Kasumi-1 (cell line): ENCODE measurements around the gene FHIT.
"Not testable (repeated sequence)": the region's sequence is repeated elsewhere in the genome, so short reads cannot be mapped to it uniquely, and the experiment has no call there.

ENCODE experiments used
- DNase-seq, 2 experiments: peaks; one replicate each; lab custom pipeline; 2025; lab: John Stamatoyannopoulos, UW

Gene FHIT

GRCh38 chr3:60989626-60990441, 261.4 kb downstream of the FHIT start:
- no peak for DNase-seq

- DNase-seq: not testable (repeated sequence)
These were observed 264.1 kb downstream of the FHIT start for GRCh38 chr3:60987191-60987590.

- no peak for DNase-seq
These were observed 264.7 kb downstream of the FHIT start for GRCh38 chr3:60986552-60986951.

- DNase-seq: no peak
These were observed 267.3 kb downstream of the FHIT start for GRCh38 chr3:60983906-60984305.

DNA sequence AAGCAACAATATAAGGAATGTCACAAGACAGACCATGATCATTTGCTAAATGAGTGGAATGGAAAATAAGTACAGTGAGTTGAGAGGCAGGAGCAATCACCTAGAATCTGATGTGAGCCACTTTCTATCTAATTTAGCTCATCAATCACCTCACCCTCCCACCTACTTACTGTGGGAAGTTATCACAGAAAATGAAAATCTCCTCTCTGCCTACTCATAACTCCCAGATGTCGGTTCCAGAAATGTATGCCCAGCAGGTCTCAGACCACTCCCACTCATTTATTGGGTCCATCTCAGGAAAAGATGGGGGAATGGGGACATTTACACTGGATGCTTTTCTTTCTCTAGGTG, 270.9 kb downstream of the FHIT start:
- no peak for DNase-seq

GRCh38 chr3:60979461-60980341, 271.6 kb downstream of the FHIT start:
- no peak for DNase-seq

DNA sequence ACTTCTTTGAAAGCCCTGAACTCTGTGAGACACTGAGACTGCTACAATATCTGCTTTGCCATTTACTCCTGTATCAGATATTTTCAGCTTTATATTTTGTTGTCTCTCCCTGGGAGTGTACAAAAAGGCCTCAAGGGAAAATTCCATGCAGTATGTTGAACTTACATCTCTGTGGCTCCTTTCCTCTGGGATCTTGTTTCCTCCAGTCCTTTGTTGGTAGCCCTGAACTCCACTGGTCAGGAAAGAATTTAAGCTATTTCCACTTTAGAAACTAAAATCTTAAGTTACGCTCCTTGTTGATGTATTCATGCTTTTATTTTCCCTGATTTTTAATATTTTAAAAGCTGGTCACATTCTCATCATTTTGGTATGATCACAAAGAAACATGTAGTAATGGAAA, 277.9 kb downstream of the FHIT start:
- DNase-seq: no peak

DNA sequence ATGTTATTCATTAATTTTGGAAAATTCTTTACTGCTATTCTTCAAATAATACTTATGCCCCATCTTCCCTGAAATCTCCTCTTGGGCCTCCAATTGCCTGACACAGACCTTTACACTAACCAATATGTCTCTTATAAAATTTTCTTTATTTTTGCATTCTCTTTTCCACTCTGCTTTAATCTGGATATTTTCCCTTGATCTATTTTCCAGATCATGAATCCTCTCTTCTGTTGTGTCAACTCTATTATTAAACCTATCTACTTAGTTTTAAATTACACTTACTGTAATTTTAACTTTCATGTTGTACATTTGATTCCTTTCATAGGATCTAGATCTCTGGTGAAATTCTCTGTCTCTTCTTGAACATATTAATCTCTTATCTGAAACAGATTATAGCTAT, 278.7 kb downstream of the FHIT start:
- DNase-seq: no peak

GRCh38 chr3:60970850-60971249, 280.4 kb downstream of the FHIT start:
- DNase-seq: no peak

DNA sequence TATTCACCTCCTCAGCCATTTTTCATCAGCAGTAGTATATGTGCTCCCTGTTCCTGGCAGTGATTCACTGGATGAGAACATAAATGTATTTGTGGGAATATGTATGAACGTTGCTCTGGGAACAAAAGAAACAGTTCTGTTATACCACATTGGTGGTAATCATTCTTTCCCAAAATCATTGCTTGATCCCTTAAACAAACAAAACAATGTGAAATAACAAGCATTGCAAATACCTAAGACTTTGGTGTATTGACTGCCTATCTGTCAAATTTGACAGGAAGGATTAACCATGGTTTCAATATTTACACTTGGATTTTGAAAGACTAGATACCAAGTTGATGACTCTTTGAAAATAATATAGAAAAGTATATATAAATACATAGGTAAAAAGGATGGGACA, 284.1 kb downstream of the FHIT start:
- DNase-seq: no peak

GRCh38 chr3:60957541-60957940, 293.7 kb downstream of the FHIT start:
- DNase-seq: peak; percentile 10 to 29

DNA sequence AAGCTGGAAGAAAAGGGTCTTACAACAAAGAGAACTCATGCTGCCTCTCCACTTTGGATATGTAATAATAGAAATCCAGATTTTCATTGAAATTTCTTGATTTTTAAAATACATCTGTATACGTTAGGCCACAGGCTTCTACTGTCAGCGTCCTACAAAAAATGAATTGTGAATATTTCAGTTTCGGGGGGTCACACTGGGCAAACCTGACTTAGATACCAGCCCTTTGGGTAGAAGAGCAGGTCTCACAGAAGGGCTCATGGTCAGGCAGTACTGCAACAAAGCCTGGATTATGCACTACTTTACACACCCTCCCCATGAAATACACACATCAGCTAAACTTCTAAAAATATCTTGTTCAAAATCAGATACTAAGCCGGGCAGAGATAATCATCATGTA, 294.5 kb downstream of the FHIT start:
- DNase-seq: no peak

DNA sequence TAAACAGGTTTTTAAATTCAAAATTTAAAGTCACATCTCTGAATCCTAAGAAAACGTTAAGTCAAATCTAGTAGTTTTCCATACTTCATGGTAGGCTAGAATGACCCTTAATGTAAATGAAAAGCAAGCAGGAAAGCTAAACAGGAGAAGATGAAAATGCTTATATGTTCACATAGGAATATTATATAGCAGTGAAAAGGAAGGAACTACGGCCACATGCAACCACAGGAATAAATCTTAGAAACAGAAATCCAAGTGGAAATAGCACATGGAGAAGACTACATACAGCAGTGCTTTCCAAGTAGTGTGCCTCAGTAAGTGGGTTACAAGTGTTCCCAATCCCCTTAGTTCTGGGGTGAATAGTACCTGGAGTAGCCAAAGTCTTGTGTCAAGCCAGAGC, 296.2 kb downstream of the FHIT start:
- no peak for DNase-seq

- no peak for DNase-seq
These were observed 297.2 kb downstream of the FHIT start for GRCh38 chr3:60954048-60954447.

DNA sequence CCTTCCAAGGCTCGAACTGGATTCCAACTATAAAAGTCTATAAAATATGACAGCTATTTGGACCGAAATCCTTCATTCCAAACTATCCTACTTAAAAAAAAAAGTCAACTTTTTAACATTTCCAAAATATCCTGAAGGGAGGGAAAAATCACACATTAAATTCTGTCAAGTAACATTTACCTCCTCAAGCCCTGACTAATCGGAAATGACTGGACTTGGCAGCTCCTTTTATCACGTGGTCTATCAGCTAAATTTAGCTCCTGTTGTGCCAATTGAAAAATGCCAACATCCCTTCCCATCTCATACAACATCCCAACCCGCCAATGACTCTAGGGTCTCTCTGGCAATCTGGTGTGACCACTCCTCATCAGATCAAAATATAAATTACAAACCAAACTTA, 297.9 kb downstream of the FHIT start:
- no peak for DNase-seq

DNA sequence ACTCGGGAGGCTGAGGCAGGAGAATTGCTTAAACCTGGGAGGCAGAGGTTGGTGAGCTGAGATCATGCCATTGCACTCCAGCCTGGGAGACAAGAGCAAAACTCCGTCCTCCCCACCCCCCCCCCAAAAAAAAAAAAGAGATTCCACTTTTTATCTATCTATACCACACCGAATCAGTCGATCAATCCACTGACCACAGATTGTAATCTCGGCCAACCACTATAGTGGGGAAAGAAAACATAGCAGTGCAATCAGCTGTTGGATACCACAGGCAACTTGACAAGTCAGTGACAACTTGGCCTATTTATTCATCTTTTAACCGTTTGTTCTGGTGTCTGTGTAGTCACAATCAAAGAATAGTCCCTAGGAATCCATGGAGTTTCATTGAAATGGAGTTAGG, 299.2 kb downstream of the FHIT start:
- no peak for DNase-seq

- DNase-seq: no peak
These were observed 302.1 kb downstream of the FHIT start for GRCh38 chr3:60949146-60949545.

- peak; percentile 28 to 67 for DNase-seq
These were observed 302.8 kb downstream of the FHIT start for GRCh38 chr3:60948488-60948887.

DNA sequence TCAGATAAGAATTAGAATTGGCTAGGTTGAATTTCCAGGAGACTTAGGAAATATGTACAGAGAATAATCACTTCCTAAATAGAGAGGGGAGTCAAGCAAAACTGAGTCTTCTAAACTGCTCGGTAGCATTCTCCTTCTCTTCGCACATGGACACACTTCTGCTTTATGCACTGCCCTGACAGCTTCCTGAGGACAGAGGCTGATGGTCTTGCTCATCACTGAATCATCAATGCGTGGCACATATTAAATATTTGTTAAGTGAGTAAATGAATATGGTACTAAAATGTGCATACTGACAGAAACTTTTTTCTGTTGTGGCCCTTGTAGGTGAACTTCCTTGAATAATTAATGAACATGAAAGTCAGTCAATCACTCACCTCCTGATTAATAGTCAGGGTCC, 315.5 kb downstream of the FHIT start:
- peak; percentile 21 to 47 for DNase-seq

DNA sequence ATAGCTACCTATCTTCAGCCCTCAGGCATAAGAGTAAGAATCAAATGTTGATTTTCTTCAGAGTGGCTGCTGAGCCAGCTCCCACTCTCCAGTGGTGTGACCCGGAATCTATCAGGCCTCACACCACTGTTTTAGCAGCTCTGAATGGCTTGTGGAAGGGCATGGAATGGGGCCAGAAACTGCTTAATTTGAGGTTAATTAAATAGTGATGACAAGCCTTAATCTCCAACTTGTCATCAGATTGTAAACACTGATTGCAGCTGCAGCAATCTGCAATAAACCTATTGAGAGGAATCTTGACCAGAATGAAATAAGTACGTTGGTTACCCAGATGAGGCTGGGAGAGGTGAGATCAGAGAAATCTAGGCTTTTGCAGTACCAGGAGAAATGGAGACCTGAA, 317.4 kb downstream of the FHIT start:
- DNase-seq: no peak

DNA sequence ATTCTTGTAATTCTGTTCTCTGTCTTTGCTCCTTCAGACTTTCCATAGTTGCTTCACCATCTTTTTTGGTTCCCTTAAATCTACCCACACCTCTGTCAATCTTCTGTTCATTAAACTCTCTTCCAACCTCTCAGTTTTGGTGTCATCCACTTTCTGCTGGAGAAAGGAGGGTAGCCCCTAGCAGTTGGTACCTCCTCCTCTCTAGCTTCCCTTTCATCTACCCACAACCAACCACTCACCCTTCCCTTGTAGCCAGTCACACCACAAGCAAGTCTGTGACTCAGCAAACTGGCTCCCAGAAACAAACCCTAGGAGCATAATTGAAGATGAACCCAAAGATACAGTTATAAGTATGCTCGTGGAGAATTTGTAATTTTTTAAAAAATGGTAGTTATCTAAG, 318.6 kb downstream of the FHIT start:
- peak; percentile 65 to 69 for DNase-seq

- no peak for DNase-seq
These were observed 319.1 kb downstream of the FHIT start for GRCh38 chr3:60932170-60932569.

DNA sequence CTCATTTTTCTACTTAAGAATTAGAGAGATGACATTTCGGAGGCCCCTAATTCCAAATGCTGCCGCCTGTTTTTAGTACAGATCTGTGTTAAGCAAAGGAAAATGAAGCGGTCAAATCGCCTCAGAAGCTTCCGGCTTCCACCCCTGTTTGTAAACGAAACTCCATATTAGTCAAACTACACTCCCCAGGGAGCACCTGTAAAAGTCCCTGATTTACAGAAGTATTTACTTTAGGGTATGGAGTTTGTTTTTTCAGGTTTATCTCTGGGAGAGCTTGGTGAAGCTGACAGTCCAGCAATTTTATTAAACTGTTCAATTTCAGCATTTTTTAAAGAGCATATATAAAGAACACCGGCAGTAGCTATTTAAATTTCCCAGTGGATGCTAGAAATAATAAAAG, 319.8 kb downstream of the FHIT start:
- no peak for DNase-seq
